22Rv1 (cell line): Measurements from ENCODE around the gene VAPB.

Experiments
- H3K27ac ChIP-seq: fragments of 450-650 bp; 2 replicates; pipeline ENCODE4 v1.5.1; 2017
- ZFX ChIP-seq: fragments of 450-650 bp; IDR thresholded peaks from 2 replicates; pipeline ENCODE4 v1.6.1; 2017; ENCODE audit warnings: antibody characterized with exemption, borderline replicate concordance
- TF ChIP-seq, protein P1 (sequence below): fragments of 450-650 bp; IDR thresholded peaks from 2 replicates; pipeline ENCODE4 v1.5.1; 2017; ENCODE audit warnings: mild to moderate bottlenecking

Gene VAPB

GRCh38 chr20:58492795-58493524 is 103.9 kb downstream of the VAPB start:
- TF ChIP-seq, protein P1, sequence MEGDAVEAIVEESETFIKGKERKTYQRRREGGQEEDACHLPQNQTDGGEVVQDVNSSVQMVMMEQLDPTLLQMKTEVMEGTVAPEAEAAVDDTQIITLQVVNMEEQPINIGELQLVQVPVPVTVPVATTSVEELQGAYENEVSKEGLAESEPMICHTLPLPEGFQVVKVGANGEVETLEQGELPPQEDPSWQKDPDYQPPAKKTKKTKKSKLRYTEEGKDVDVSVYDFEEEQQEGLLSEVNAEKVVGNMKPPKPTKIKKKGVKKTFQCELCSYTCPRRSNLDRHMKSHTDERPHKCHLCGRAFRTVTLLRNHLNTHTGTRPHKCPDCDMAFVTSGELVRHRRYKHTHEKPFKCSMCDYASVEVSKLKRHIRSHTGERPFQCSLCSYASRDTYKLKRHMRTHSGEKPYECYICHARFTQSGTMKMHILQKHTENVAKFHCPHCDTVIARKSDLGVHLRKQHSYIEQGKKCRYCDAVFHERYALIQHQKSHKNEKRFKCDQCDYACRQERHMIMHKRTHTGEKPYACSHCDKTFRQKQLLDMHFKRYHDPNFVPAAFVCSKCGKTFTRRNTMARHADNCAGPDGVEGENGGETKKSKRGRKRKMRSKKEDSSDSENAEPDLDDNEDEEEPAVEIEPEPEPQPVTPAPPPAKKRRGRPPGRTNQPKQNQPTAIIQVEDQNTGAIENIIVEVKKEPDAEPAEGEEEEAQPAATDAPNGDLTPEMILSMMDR = no peak
- no peak for TF ChIP-seq ZFX

GRCh38 chr20:58494923-58495622 is 106.0 kb downstream of the VAPB start:
- TF ChIP-seq, protein P1 = no peak
- TF ChIP-seq ZFX = no peak

More at GRCh38 chr20:58492795-58493524, 103.9 kb downstream of the VAPB start:
- H3K27ac ChIP-seq = no peak overlapping the region

GRCh38 chr20:58495623-58496428 is 106.8 kb downstream of the VAPB start:
- TF ChIP-seq, protein P1 = no peak
- TF ChIP-seq ZFX = no peak
- H3K27ac ChIP-seq = no peak overlapping the region

More at GRCh38 chr20:58494923-58495622, 106.0 kb downstream of the VAPB start:
- no peak overlapping the region for H3K27ac ChIP-seq

GRCh38 chr20:58496429-58496769 is 107.4 kb downstream of the VAPB start:
- TF ChIP-seq, protein P1 = no peak
- TF ChIP-seq ZFX = no peak
- H3K27ac ChIP-seq = no peak overlapping the region

DNA sequence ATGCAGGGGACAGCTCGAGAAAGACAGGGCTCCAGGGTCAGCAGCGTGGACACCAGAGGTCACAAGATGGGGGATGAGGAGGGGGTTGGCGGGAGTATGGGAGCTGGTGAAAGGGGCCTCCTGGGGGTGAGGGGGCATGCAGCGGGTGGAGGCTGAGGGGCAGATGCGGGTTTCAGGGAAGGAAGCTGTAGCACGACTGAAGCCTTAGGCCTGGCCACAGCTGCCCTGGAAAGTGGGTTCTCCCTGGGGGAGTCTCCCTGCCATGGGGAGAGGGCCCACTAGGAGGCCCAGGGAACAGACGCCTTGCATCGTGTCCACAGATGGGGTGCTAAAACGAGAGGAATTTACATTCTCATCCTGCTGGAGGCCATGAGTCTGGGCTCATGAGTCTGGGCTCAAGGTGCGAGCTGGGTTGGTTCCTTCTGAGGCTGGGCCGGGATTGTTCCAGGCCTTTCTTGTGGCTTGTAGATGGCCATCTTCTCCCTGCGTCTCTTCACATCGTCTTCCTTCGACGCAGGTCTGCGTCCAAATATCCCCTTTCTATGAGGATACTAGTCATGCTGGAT is 108.1 kb downstream of the VAPB start:
- no peak for TF ChIP-seq ZFX
- TF ChIP-seq, protein P1 = no peak
- H3K27ac ChIP-seq = no peak overlapping the region

DNA sequence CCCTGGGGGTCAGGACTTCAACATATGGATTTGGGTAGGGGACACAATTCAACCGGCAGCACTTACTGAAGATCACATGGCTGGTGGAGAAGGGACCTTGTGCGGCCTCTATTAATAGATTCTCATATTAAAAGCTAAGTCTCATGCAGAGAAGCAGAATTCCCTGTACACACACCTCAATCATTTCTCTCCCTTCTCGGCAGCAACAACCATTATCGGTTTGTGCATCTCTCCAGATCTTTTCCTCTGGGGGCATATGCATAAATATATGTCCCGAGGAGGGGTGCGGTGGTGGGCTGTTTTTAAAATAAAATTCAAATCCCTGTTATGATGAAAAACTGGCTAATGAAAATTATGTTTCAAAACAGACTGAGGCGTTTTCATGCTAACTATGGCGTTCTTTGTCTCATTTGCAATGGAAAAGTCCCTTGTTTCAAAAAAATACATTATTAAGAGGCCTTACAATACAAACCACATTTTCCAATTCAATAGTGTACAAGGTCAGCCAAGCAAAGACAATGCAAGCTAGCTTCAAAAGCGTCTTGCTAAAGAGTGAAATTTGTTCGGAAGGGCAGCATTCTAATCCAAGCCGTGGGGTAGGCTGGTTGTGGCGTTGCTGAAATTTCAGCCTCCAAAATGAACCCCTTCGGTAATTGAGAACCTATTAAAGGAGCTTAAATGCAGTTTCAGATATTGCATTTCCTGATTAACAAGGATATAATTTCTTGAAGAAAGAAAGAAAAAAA is 108.9 kb downstream of the VAPB start:
- no peak for TF ChIP-seq ZFX
- TF ChIP-seq, protein P1 = no peak
- no peak overlapping the region for H3K27ac ChIP-seq
